OCI-LY3 (cell line): ENCODE data around the gene CCNF.

Experiments used
- EZH2phosphoT487 ChIP-seq: fragments of 200-600 bp; shearing (Covaris generic); IDR thresholded peaks from 2 replicates; pipeline ENCODE4 v1.6.1; 2018; ENCODE audit warnings: antibody characterized with exemption, mixed run types, low read depth
- TF ChIP-seq, protein P1 (sequence below): fragments of 200-600, 300-600 bp; sonication (generic); IDR thresholded peaks from 2 replicates; pipeline ENCODE4 v1.5.1; 2014; ENCODE audit warnings: antibody characterized with exemption, low read length, low read depth

DNA sequence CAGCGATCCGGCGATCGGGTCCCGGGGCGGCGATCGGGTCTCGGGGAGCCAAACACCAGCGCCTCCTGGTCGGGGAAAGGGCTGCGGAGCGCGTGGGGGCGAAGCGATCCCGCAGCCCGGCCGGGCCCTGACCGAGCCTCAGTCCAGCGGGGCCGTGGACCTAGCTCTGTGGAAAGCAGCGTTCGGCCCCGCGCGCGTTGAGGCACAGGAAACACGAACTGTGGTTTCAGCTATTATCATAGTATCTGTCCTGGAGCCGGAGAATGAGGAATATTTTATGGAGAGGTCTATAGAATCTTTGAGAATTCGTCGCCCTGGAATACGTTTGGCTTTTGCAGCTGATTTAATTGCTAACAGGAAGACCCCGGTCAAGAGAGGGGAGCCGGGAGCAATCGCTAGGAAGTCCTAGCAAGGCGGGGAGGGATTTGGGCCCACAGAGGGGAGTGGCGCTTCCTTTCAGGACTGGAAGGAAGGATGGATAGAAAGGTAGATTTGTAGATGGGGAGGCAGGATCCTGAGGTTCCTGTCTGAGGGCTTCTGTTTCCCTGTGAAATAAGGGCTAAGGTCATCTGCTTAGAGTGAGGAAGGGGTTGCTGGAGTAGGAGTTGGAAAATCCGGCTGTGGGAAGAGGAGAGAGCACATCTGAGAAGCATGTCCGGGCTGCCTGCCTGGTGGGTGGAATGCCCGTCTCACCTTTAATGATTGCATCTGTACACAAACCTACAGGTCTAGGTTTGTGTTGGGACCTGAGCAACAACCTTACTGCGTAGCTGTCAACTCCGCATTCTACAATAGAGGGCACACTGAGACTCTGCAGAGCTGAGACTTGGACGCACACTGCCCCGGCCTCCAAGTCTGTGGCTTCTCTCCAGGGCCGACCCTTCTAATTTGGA lies 770 bp downstream of the CCNF start:
- TF ChIP-seq, protein P1, sequence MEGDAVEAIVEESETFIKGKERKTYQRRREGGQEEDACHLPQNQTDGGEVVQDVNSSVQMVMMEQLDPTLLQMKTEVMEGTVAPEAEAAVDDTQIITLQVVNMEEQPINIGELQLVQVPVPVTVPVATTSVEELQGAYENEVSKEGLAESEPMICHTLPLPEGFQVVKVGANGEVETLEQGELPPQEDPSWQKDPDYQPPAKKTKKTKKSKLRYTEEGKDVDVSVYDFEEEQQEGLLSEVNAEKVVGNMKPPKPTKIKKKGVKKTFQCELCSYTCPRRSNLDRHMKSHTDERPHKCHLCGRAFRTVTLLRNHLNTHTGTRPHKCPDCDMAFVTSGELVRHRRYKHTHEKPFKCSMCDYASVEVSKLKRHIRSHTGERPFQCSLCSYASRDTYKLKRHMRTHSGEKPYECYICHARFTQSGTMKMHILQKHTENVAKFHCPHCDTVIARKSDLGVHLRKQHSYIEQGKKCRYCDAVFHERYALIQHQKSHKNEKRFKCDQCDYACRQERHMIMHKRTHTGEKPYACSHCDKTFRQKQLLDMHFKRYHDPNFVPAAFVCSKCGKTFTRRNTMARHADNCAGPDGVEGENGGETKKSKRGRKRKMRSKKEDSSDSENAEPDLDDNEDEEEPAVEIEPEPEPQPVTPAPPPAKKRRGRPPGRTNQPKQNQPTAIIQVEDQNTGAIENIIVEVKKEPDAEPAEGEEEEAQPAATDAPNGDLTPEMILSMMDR: peak; percentile 42
- no peak for TF ChIP-seq EZH2phosphoT487
